ENCODE data around the gene RHBDD3.

The RHBDD3 gene

GRCh38 chr22:29231971-29232959 is 35.5 kb downstream of the RHBDD3 start:
- H2BK120ac ChIP-seq (ENCODE audit: insufficient read depth, low read length, poor library complexity) = no peak overlapping the region
- H3K4me3 ChIP-seq (ENCODE audit: low read depth, low read length) = no peak overlapping the region
- H4K8ac ChIP-seq (ENCODE audit: low read depth, low read length) = no peak overlapping the region
- H3K4me1 ChIP-seq (ENCODE audit: control insufficient read depth in 1 of 2, insufficient read depth in 2 of 2, low read length in 2 of 2) = no peaks in the 10 kb centered on the region
- WGBS (ENCODE audit: extremely low coverage, insufficient coverage, insufficient read length) = no CpG with 5 or more reads among the region's 22 CpGs
- no peak overlapping the region for H3K4me2 ChIP-seq (ENCODE audit: low read length)
- H3K4ac ChIP-seq (ENCODE audit: low read depth, low read length) = no peak overlapping the region
- peaks cover 2% of the 10 kb centered on the region for H3K9me3 ChIP-seq (ENCODE audit: insufficient read depth, low read depth, low read length)
- no peaks in the 10 kb centered on the region for H3K36me3 ChIP-seq (ENCODE audit: control insufficient read depth in 1 of 2, insufficient read depth in 2 of 2, low read length in 2 of 2)
- no peaks in the 10 kb centered on the region for H3K27me3 ChIP-seq (ENCODE audit: insufficient read depth, low read length)
- H4K12ac ChIP-seq (ENCODE audit: low read depth, low read length) = no peak overlapping the region
- H2BK5ac ChIP-seq (ENCODE audit: low read depth, low read length, poor library complexity) = no peak overlapping the region
- no peak overlapping the region for H3K9ac ChIP-seq (ENCODE audit: low read length)
- H4K91ac ChIP-seq (ENCODE audit: low read depth, low read length) = no peak overlapping the region
- no peak overlapping the region for H2AFZ ChIP-seq (ENCODE audit: insufficient read depth, low read length, poor library complexity)
- H2BK12ac ChIP-seq (ENCODE audit: low read length) = no peak overlapping the region
- peak overlapping the region; percentile 5 for H3K23ac ChIP-seq (ENCODE audit: low read length)
- H3K79me1 ChIP-seq (ENCODE audit: low read length) = no peaks in the 10 kb centered on the region
- H3K27ac ChIP-seq (ENCODE audit: low read depth, low read length) = no peak overlapping the region
- H2AK5ac ChIP-seq (ENCODE audit: low read length) = no peak overlapping the region
- no peak for DNase-seq
- H3K14ac ChIP-seq (ENCODE audit: low read length) = no peak overlapping the region
- no peak overlapping the region for H3K18ac ChIP-seq (ENCODE audit: low read length)
- H3K79me2 ChIP-seq (ENCODE audit: control insufficient read depth, insufficient read depth, low read length, poor library complexity) = no peaks in the 10 kb centered on the region

GRCh38 chr22:29230972-29231875 is 36.6 kb downstream of the RHBDD3 start:
- H2AFZ ChIP-seq (ENCODE audit: insufficient read depth, low read length, poor library complexity) = no peak overlapping the region
- H3K18ac ChIP-seq (ENCODE audit: low read length) = no peak overlapping the region
- H3K36me3 ChIP-seq (ENCODE audit: control insufficient read depth in 1 of 2, insufficient read depth in 2 of 2, low read length in 2 of 2) = no peaks in the 10 kb centered on the region
- H2BK12ac ChIP-seq (ENCODE audit: low read length) = no peak overlapping the region
- H4K8ac ChIP-seq (ENCODE audit: low read depth, low read length) = no peak overlapping the region
- H3K27me3 ChIP-seq (ENCODE audit: insufficient read depth, low read length) = no peaks in the 10 kb centered on the region
- no peak overlapping the region for H3K4me2 ChIP-seq (ENCODE audit: low read length)
- no peak overlapping the region for H4K91ac ChIP-seq (ENCODE audit: low read depth, low read length)
- H2BK5ac ChIP-seq (ENCODE audit: low read depth, low read length, poor library complexity) = no peak overlapping the region
- H4K12ac ChIP-seq (ENCODE audit: low read depth, low read length) = no peak overlapping the region
- no CpG with 5 or more reads among the region's 19 CpGs for WGBS (ENCODE audit: extremely low coverage, insufficient coverage, insufficient read length)
- no peak for DNase-seq
- H3K4ac ChIP-seq (ENCODE audit: low read depth, low read length) = no peak overlapping the region
- H3K9me3 ChIP-seq (ENCODE audit: insufficient read depth, low read depth, low read length) = peaks cover 2% of the 10 kb centered on the region
- H3K4me3 ChIP-seq (ENCODE audit: low read depth, low read length) = no peak overlapping the region
- peak overlapping the region; percentile 2 for H3K9ac ChIP-seq (ENCODE audit: low read length)
- H3K14ac ChIP-seq (ENCODE audit: low read length) = no peak overlapping the region
- H3K79me1 ChIP-seq (ENCODE audit: low read length) = no peaks in the 10 kb centered on the region
- H3K79me2 ChIP-seq (ENCODE audit: control insufficient read depth, insufficient read depth, low read length, poor library complexity) = no peaks in the 10 kb centered on the region
- no peak overlapping the region for H2BK120ac ChIP-seq (ENCODE audit: insufficient read depth, low read length, poor library complexity)
- no peak overlapping the region for H2AK5ac ChIP-seq (ENCODE audit: low read length)
- H3K23ac ChIP-seq (ENCODE audit: low read length) = no peak overlapping the region
- no peaks in the 10 kb centered on the region for H3K4me1 ChIP-seq (ENCODE audit: control insufficient read depth in 1 of 2, insufficient read depth in 2 of 2, low read length in 2 of 2)
- H3K27ac ChIP-seq (ENCODE audit: low read depth, low read length) = no peak overlapping the region

- no peak overlapping the region for H3K27ac ChIP-seq (ENCODE audit: low read depth, low read length)
- H2BK12ac ChIP-seq (ENCODE audit: low read length) = no peak overlapping the region
- no peak overlapping the region for H3K4ac ChIP-seq (ENCODE audit: low read depth, low read length)
- no peak overlapping the region for H3K4me2 ChIP-seq (ENCODE audit: low read length)
- no peaks in the 10 kb centered on the region for H3K36me3 ChIP-seq (ENCODE audit: control insufficient read depth in 1 of 2, insufficient read depth in 2 of 2, low read length in 2 of 2)
- no CpG with 5 or more reads among the region's 11 CpGs for WGBS (ENCODE audit: extremely low coverage, insufficient coverage, insufficient read length)
- H3K14ac ChIP-seq (ENCODE audit: low read length) = no peak overlapping the region
- H3K4me3 ChIP-seq (ENCODE audit: low read depth, low read length) = no peak overlapping the region
- H3K79me2 ChIP-seq (ENCODE audit: control insufficient read depth, insufficient read depth, low read length, poor library complexity) = no peaks in the 10 kb centered on the region
- no peak overlapping the region for H2BK5ac ChIP-seq (ENCODE audit: low read depth, low read length, poor library complexity)
- H3K23ac ChIP-seq (ENCODE audit: low read length) = no peak overlapping the region
- H4K91ac ChIP-seq (ENCODE audit: low read depth, low read length) = no peak overlapping the region
- no peak for DNase-seq
- H4K12ac ChIP-seq (ENCODE audit: low read depth, low read length) = no peak overlapping the region
- H2AK5ac ChIP-seq (ENCODE audit: low read length) = no peak overlapping the region
- H3K4me1 ChIP-seq (ENCODE audit: control insufficient read depth in 1 of 2, insufficient read depth in 2 of 2, low read length in 2 of 2) = no peaks in the 10 kb centered on the region
- no peak overlapping the region for H3K9ac ChIP-seq (ENCODE audit: low read length)
- H3K9me3 ChIP-seq (ENCODE audit: insufficient read depth, low read depth, low read length) = no peaks in the 10 kb centered on the region
- H3K18ac ChIP-seq (ENCODE audit: low read length) = no peak overlapping the region
- no peak overlapping the region for H2AFZ ChIP-seq (ENCODE audit: insufficient read depth, low read length, poor library complexity)
- no peak overlapping the region for H2BK120ac ChIP-seq (ENCODE audit: insufficient read depth, low read length, poor library complexity)
- no peaks in the 10 kb centered on the region for H3K27me3 ChIP-seq (ENCODE audit: insufficient read depth, low read length)
- H4K8ac ChIP-seq (ENCODE audit: low read depth, low read length) = no peak overlapping the region
- H3K79me1 ChIP-seq (ENCODE audit: low read length) = no peaks in the 10 kb centered on the region
Observed at GRCh38 chr22:29226351-29226981, 41.3 kb downstream of the RHBDD3 start.

- H3K14ac ChIP-seq (ENCODE audit: low read length) = no peak overlapping the region
- no peak overlapping the region for H4K8ac ChIP-seq (ENCODE audit: low read depth, low read length)
- H3K4me2 ChIP-seq (ENCODE audit: low read length) = no peak overlapping the region
- H3K18ac ChIP-seq (ENCODE audit: low read length) = no peak overlapping the region
- no peak overlapping the region for H2AK5ac ChIP-seq (ENCODE audit: low read length)
- no peaks in the 10 kb centered on the region for H3K9me3 ChIP-seq (ENCODE audit: insufficient read depth, low read depth, low read length)
- H3K36me3 ChIP-seq (ENCODE audit: control insufficient read depth in 1 of 2, insufficient read depth in 2 of 2, low read length in 2 of 2) = no peaks in the 10 kb centered on the region
- H4K12ac ChIP-seq (ENCODE audit: low read depth, low read length) = no peak overlapping the region
- H3K4me3 ChIP-seq (ENCODE audit: low read depth, low read length) = no peak overlapping the region
- no peak overlapping the region for H3K23ac ChIP-seq (ENCODE audit: low read length)
- no peak overlapping the region for H2AFZ ChIP-seq (ENCODE audit: insufficient read depth, low read length, poor library complexity)
- no peaks in the 10 kb centered on the region for H3K4me1 ChIP-seq (ENCODE audit: control insufficient read depth in 1 of 2, insufficient read depth in 2 of 2, low read length in 2 of 2)
- no peaks in the 10 kb centered on the region for H3K27me3 ChIP-seq (ENCODE audit: insufficient read depth, low read length)
- no peak overlapping the region for H3K9ac ChIP-seq (ENCODE audit: low read length)
- DNase-seq = peak in 1 of 2 donors; percentile 11
- H3K27ac ChIP-seq (ENCODE audit: low read depth, low read length) = no peak overlapping the region
- no peaks in the 10 kb centered on the region for H3K79me2 ChIP-seq (ENCODE audit: control insufficient read depth, insufficient read depth, low read length, poor library complexity)
- H4K91ac ChIP-seq (ENCODE audit: low read depth, low read length) = no peak overlapping the region
- H3K79me1 ChIP-seq (ENCODE audit: low read length) = no peaks in the 10 kb centered on the region
- no peak overlapping the region for H2BK5ac ChIP-seq (ENCODE audit: low read depth, low read length, poor library complexity)
- no peak overlapping the region for H2BK120ac ChIP-seq (ENCODE audit: insufficient read depth, low read length, poor library complexity)
- no CpG with 5 or more reads among the region's 16 CpGs for WGBS (ENCODE audit: extremely low coverage, insufficient coverage, insufficient read length)
- no peak overlapping the region for H3K4ac ChIP-seq (ENCODE audit: low read depth, low read length)
- H2BK12ac ChIP-seq (ENCODE audit: low read length) = no peak overlapping the region
Observed at GRCh38 chr22:29225422-29226090, 42.2 kb downstream of the RHBDD3 start.

Data from trophoblast cell (in vitro differentiated cells and primary cell).